Karpas-422 (cell line): Measurements from ENCODE around the gene GADD45G. TPM values are rescaled to one million over a fixed set of nuclear protein-coding genes. Genes with fewer than 3 reads are reported as not detected.
A peak's percentile ranks its signal among the peaks of the same experiment; 100 is the strongest.

ENCODE experiments used
- DNase-seq: peaks from one replicate; pipeline ENCODE4 v3.0.0-alpha.2; 2015
- H2AFZ ChIP-seq: fragments of 200-600 bp; sonication (generic); 2 replicates; pipeline ENCODE4 v1.6.1; 2014; ENCODE audit warnings: antibody characterized with exemption, low read length, mixed read lengths
- H3K27ac ChIP-seq: fragments of 200-600 bp; sonication (generic); 2 replicates; pipeline ENCODE4 v1.5.1; 2014; ENCODE audit warnings: mild to moderate bottlenecking, low read length, moderate library complexity
- H3K27me3 ChIP-seq: fragments of 200-600 bp; sonication (generic); 2 replicates; pipeline ENCODE4 v1.6.1; 2014; ENCODE audit warnings: low read length, mixed read lengths
- H3K36me3 ChIP-seq: fragments of 200-600 bp; sonication (generic); 2 replicates; pipeline ENCODE4 v1.6.1; 2014; ENCODE audit warnings: low read length, mixed read lengths; ENCODE audit not compliant: insufficient read depth
- H3K4me1 ChIP-seq: fragments of 200-600 bp; sonication (generic); 2 replicates; pipeline ENCODE4 v1.6.1; 2014; ENCODE audit warnings: mild to moderate bottlenecking, low read length, mixed read lengths
- H3K4me2 ChIP-seq: fragments of 200-600 bp; sonication (generic); 2 replicates; pipeline ENCODE4 v1.6.1; 2014; ENCODE audit warnings: low read length, low read depth, mild to moderate bottlenecking; ENCODE audit not compliant: poor library complexity, severe bottlenecking
- H3K4me3 ChIP-seq: fragments of 200-600 bp; sonication (generic); 2 replicates; pipeline ENCODE4 v1.5.1; 2014; ENCODE audit warnings: mild to moderate bottlenecking, antibody characterized with exemption, low read length, mixed read lengths
- H3K79me2 ChIP-seq: fragments of 200-600 bp; sonication (generic); 2 replicates; pipeline ENCODE4 v1.6.1; 2014; ENCODE audit warnings: mild to moderate bottlenecking, low read length, mixed read lengths
- H3K9ac ChIP-seq: fragments of 200-600 bp; sonication (generic); 2 replicates; pipeline ENCODE4 v1.6.0; 2014; ENCODE audit warnings: low read length
- H3K9me2 ChIP-seq: fragments of 200-600 bp; sonication (generic), shearing (Covaris generic); replicated peaks from 2 replicates; pipeline ENCODE4 v1.6.0; 2014; ENCODE audit warnings: mild to moderate bottlenecking, low read length, moderate library complexity; ENCODE audit not compliant: insufficient read depth
- H3K9me3 ChIP-seq: fragments of 300-700, 200-600 bp; sonication (generic); 2 replicates; pipeline ENCODE4 v1.6.1; 2014; ENCODE audit warnings: low read length, mixed read lengths
- H4K20me1 ChIP-seq: fragments of 200-600 bp; sonication (generic); 2 replicates; pipeline ENCODE4 v1.6.1; 2014; ENCODE audit warnings: mild to moderate bottlenecking, antibody characterized with exemption, low read length, low read depth; ENCODE audit not compliant: insufficient read depth
- total RNA-seq: library from RNA; depleted of rRNA; stranded (reverse); fragments of >200 nt; shearing (Covaris generic); gene quantifications from 2 replicates; pipeline ENCODE4 v1.2.3, GENCODE V29; 2014; ENCODE audit warnings: low replicate concordance

GADD45G gene
- total RNA-seq, 1 experiment from 2014 or later: not detected

- H3K9me3 ChIP-seq: no peaks in the 10 kb centered on the region
- no peak overlapping the region for H3K27ac ChIP-seq
- no peaks in the 10 kb centered on the region for H3K36me3 ChIP-seq
- DNase-seq: peak; percentile 57
- H3K27me3 ChIP-seq: no peaks in the 10 kb centered on the region
- H2AFZ ChIP-seq: no peak overlapping the region
- no peak overlapping the region for H3K4me3 ChIP-seq
- H3K4me1 ChIP-seq: peaks cover 14% of the 10 kb centered on the region
- peak overlapping the region; percentile 49 for H3K4me2 ChIP-seq
- no peak overlapping the region for H3K9ac ChIP-seq
- no peaks in the 10 kb centered on the region for H3K9me2 ChIP-seq
- H4K20me1 ChIP-seq: no peaks in the 10 kb centered on the region
- H3K79me2 ChIP-seq: no peaks in the 10 kb centered on the region
Measured at GRCh38 chr9:89603767-89604665, 796 bp upstream of the GADD45G start.

- H3K36me3 ChIP-seq: no peaks in the 10 kb centered on the region
- no peak overlapping the region for H3K9ac ChIP-seq
- H3K4me1 ChIP-seq: peaks cover 14% of the 10 kb centered on the region
- H3K79me2 ChIP-seq: no peaks in the 10 kb centered on the region
- no peak overlapping the region for H3K4me3 ChIP-seq
- no peaks in the 10 kb centered on the region for H4K20me1 ChIP-seq
- no peaks in the 10 kb centered on the region for H3K27me3 ChIP-seq
- H3K27ac ChIP-seq: no peak overlapping the region
- no peak overlapping the region for H2AFZ ChIP-seq
- H3K9me2 ChIP-seq: no peaks in the 10 kb centered on the region
- DNase-seq: no peak
- no peak overlapping the region for H3K4me2 ChIP-seq
- H3K9me3 ChIP-seq: no peaks in the 10 kb centered on the region
Measured at GRCh38 chr9:89605465-89606048, 745 bp downstream of the GADD45G start.

- Histone ChIP-seq H3K9me2 (no peaks in the 10 kb centered on the region), H3K27me3 (no peaks in the 10 kb centered on the region), H3K36me3 (no peaks in the 10 kb centered on the region), H3K4me3 (no peak overlapping the region), H3K9ac (no peak overlapping the region), H2AFZ (no peak overlapping the region), H3K4me2 (no peak overlapping the region), H3K4me1 (peaks cover 14% of the 10 kb centered on the region), H4K20me1 (no peaks in the 10 kb centered on the region), H3K9me3 (no peaks in the 10 kb centered on the region), H3K79me2 (no peaks in the 10 kb centered on the region), H3K27ac (no peak overlapping the region)
- no peak for DNase-seq
Measured at GRCh38 chr9:89606049-89606623, 1.3 kb downstream of the GADD45G start.

GRCh38 chr9:89606624-89607311, 2.0 kb downstream of the GADD45G start:
- no peak overlapping the region for H2AFZ ChIP-seq
- peaks cover 14% of the 10 kb centered on the region for H3K4me1 ChIP-seq
- no peaks in the 10 kb centered on the region for H3K9me3 ChIP-seq
- no peak for DNase-seq
- H3K9me2 ChIP-seq: no peaks in the 10 kb centered on the region
- no peak overlapping the region for H3K27ac ChIP-seq
- H3K79me2 ChIP-seq: no peaks in the 10 kb centered on the region
- no peaks in the 10 kb centered on the region for H3K27me3 ChIP-seq
- no peaks in the 10 kb centered on the region for H3K36me3 ChIP-seq
- H4K20me1 ChIP-seq: no peaks in the 10 kb centered on the region
- H3K4me3 ChIP-seq: no peak overlapping the region
- no peak overlapping the region for H3K4me2 ChIP-seq
- H3K9ac ChIP-seq: no peak overlapping the region

- Histone ChIP-seq H3K4me2 (no peak overlapping the region), H3K9me2 (no peaks in the 10 kb centered on the region), H3K79me2 (no peaks in the 10 kb centered on the region), H3K9me3 (no peaks in the 10 kb centered on the region), H3K36me3 (no peaks in the 10 kb centered on the region), H3K27ac (no peak overlapping the region), H3K4me3 (no peak overlapping the region), H3K4me1 (peaks cover 7% of the 10 kb centered on the region), H3K9ac (no peak overlapping the region), H2AFZ (no peak overlapping the region), H4K20me1 (no peaks in the 10 kb centered on the region), H3K27me3 (no peaks in the 10 kb centered on the region)
- DNase-seq: no peak
Measured at GRCh38 chr9:89608641-89609335, 4.0 kb downstream of the GADD45G start.

GRCh38 chr9:89609426-89610006, 4.7 kb downstream of the GADD45G start:
- Histone ChIP-seq H3K4me1 (peaks cover under 1% of the 10 kb centered on the region; the same call in 1 of the 2 replicates), H3K4me3 (no peak overlapping the region), H3K4me2 (no peak overlapping the region), H3K27ac (no peak overlapping the region), H3K9ac (no peak overlapping the region), H3K9me3 (no peaks in the 10 kb centered on the region), H3K36me3 (no peaks in the 10 kb centered on the region), H4K20me1 (no peaks in the 10 kb centered on the region), H2AFZ (no peak overlapping the region), H3K9me2 (no peaks in the 10 kb centered on the region), H3K27me3 (no peaks in the 10 kb centered on the region), H3K79me2 (no peaks in the 10 kb centered on the region)
- DNase-seq: no peak

GRCh38 chr9:89610391-89610925, 5.6 kb downstream of the GADD45G start:
- Histone ChIP-seq H3K9me3 (no peaks in the 10 kb centered on the region), H3K4me1 (no peaks in the 10 kb centered on the region), H2AFZ (no peak overlapping the region), H3K9me2 (no peaks in the 10 kb centered on the region), H3K79me2 (no peaks in the 10 kb centered on the region), H3K4me2 (no peak overlapping the region), H3K27ac (no peak overlapping the region), H3K4me3 (no peak overlapping the region), H3K27me3 (no peaks in the 10 kb centered on the region), H3K36me3 (no peaks in the 10 kb centered on the region), H4K20me1 (no peaks in the 10 kb centered on the region), H3K9ac (no peak overlapping the region)
- no peak for DNase-seq
